HL-60 (cell line): ENCODE data around the gene MED14.

Experiments used
- CTCF ChIP-seq: IDR thresholded peaks from one replicate; pipeline ENCODE4 v1.5.1; 2011; ENCODE audit warnings: low read length, control low read depth, inconsistent platforms; ENCODE audit not compliant: insufficient read depth
- SPI1 ChIP-seq: IDR thresholded peaks from 2 replicates; pipeline ENCODE4 v1.6.1; 2012; ENCODE audit warnings: low read depth, mild to moderate bottlenecking, borderline replicate concordance

- TF ChIP-seq CTCF = no peak
- TF ChIP-seq SPI1 = no peak
Measured at GRCh38 chrX:40663880-40664630, 71.3 kb downstream of the MED14 start.
